GM06990 (cell line): ENCODE results near the gene PRR35.

Source experiments
- DNase-seq: peaks from one replicate; pipeline ENCODE4 v3.0.0-alpha.2; 2011; ENCODE audit not compliant: insufficient read length; ENCODE audit errors: extremely low read depth
- H3K27me3 ChIP-seq: replicated peaks from 2 replicates; pipeline ENCODE4 v1.6.0; 2011; ENCODE audit warnings: low read length; ENCODE audit not compliant: control insufficient read depth, insufficient read depth
- H3K36me3 ChIP-seq: 2 replicates; pipeline ENCODE4 v1.5.1; 2011; ENCODE audit warnings: low read length; ENCODE audit not compliant: control insufficient read depth, insufficient read depth
- H3K4me3 ChIP-seq: replicated peaks from 2 replicates; pipeline ENCODE4 v1.5.1; 2011; ENCODE audit warnings: low read depth, mild to moderate bottlenecking, control low read depth, low read length
- CTCF ChIP-seq: IDR thresholded peaks from 2 replicates; pipeline ENCODE4 v1.5.1; 2011; ENCODE audit warnings: low read length, control low read depth, mild to moderate bottlenecking, inconsistent platforms; ENCODE audit not compliant: insufficient read depth, poor library complexity, severe bottlenecking

PRR35 gene

GRCh38 chr16:566475-567372 lies 6.5 kb downstream of the PRR35 start, which contains the start of gene NHLRC4:
Gene NHLRC4 (plus strand): TSS chr16:567005. CDS start chr16:568048, 1,043 bp downstream.
- Histone ChIP-seq H3K27me3 (no peaks in the 10 kb centered on the region), H3K36me3 (no peaks in the 10 kb centered on the region), H3K4me3 (peak within 1 kb of the TSS; percentile 37)
- no peak for TF ChIP-seq CTCF
- DNase-seq, result peak; percentile 78

GRCh38 chr16:567373-568256 lies 7.4 kb downstream of the PRR35 start:
- no peak for DNase-seq
- no peak overlapping the region; the same call in 1 of the 2 replicates for H3K4me3 ChIP-seq

GRCh38 chr16:568401-569258 lies 8.4 kb downstream of the PRR35 start:
- no peak for TF ChIP-seq CTCF
- Histone ChIP-seq H3K36me3 (no peaks in the 10 kb centered on the region; the same call in 1 of the 2 replicates), H3K4me3 (peak overlapping the region; percentile 86; the same call in 1 of the 2 replicates), H3K27me3 (no peaks in the 10 kb centered on the region)
- DNase-seq, result no peak

More at GRCh38 chr16:567373-568256, 7.4 kb downstream of the PRR35 start:
- Histone ChIP-seq H3K27me3 (no peaks in the 10 kb centered on the region), H3K36me3 (no peaks in the 10 kb centered on the region; the same call in 1 of the 2 replicates)
- no peak for TF ChIP-seq CTCF

- Histone ChIP-seq H3K36me3 (peaks cover 4% of the 10 kb centered on the region), H3K4me3 (peak within 1 kb of the TSS; percentile 86), H3K27me3 (no peaks in the 10 kb centered on the region)
- no peak for TF ChIP-seq CTCF
- DNase-seq, result peak; percentile 79
These were observed 9.5 kb downstream of the PRR35 start, which contains the start of gene PIGQ for GRCh38 chr16:569445-570254. Gene PIGQ (plus strand): TSS chr16:569968. CDS start chr16:574075, 4,107 bp downstream.
